Muscle layer of duodenum (tissue), 2 donors: ENCODE results near the gene DDX21.

Experiments used
- H3K27ac ChIP-seq: one replicate; pipeline ENCODE4 v1.7.0; 2013; ENCODE audit warnings: mild to moderate bottlenecking, low read length
- H3K27me3 ChIP-seq: one replicate; pipeline ENCODE4 v1.7.0; 2013; ENCODE audit warnings: low read depth, mild to moderate bottlenecking, control low read depth, low read length
- H3K36me3 ChIP-seq, 2 donors: one replicate each; pipeline ENCODE4 v1.7.0; 2013; ENCODE audit warnings: low read length in 2 of 2, control low read depth in 1 of 2, mild to moderate bottlenecking in 1 of 2; ENCODE audit not compliant: insufficient read depth in 2 of 2, control insufficient read depth in 1 of 2
- H3K4me1 ChIP-seq, 2 donors: one replicate each; pipeline ENCODE4 v1.7.0; 2013; ENCODE audit warnings: low read length in 2 of 2, mild to moderate bottlenecking in 2 of 2, control low read depth in 1 of 2, moderate library complexity in 1 of 2; ENCODE audit not compliant: insufficient read depth in 2 of 2, control insufficient read depth in 1 of 2
- H3K4me3 ChIP-seq, 2 donors: one replicate each; pipeline ENCODE4 v1.7.0; 2013; ENCODE audit warnings: low read length in 2 of 2, low read depth in 1 of 2, mild to moderate bottlenecking in 1 of 2
- H3K9me3 ChIP-seq, 2 donors: one replicate each; pipeline ENCODE4 v1.7.0; 2013; ENCODE audit warnings: low read length in 2 of 2, control low read depth in 1 of 2, mild to moderate bottlenecking in 1 of 2; ENCODE audit not compliant: control insufficient read depth in 1 of 2
- donor health status: healthy.

DDX21 gene

GRCh38 chr10:69014171-69014570 lies 58.2 kb downstream of the DDX21 start:
- Histone ChIP-seq H3K4me3 (no peak overlapping the region), H3K4me1 (no peaks in the 10 kb centered on the region), H3K9me3 (no peaks in the 10 kb centered on the region), H3K27me3 (no peaks in the 10 kb centered on the region), H3K27ac (no peak overlapping the region), H3K36me3 (peaks cover 26 to 68% of the 10 kb centered on the region in 2 donors)

DNA sequence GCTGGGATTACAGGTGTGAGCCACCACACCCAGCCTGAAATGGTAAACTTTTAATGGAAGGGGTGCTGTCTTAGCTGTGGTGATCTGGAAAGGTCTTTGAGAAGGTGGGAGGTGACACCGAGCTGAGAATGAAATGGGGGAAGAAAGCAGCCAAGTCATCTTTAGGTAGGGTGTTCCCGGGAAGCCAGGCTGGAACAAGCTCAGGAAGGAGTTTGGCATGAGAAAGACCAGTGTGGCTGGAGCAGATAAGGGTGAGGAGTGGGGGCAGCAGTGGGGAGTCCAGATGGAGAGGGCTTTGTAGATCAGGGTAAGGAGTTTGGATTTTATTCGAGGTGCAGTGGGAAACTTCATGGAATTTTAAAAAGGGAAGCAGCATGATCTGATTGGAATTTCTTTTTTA lies 62.6 kb downstream of the DDX21 start:
- no peak overlapping the region for H3K4me3 ChIP-seq
- no peaks in the 10 kb centered on the region for H3K27me3 ChIP-seq
- H3K27ac ChIP-seq: no peak overlapping the region
- peaks cover 12 to 44% of the 10 kb centered on the region in 2 donors for H3K36me3 ChIP-seq
- no peaks in the 10 kb centered on the region for H3K9me3 ChIP-seq
- no peaks in the 10 kb centered on the region for H3K4me1 ChIP-seq

GRCh38 chr10:69022611-69023010 lies 66.6 kb downstream of the DDX21 start:
- no peak overlapping the region for H3K27ac ChIP-seq
- no peak overlapping the region for H3K4me3 ChIP-seq
- no peaks in the 10 kb centered on the region for H3K27me3 ChIP-seq
- H3K36me3 ChIP-seq: peaks cover 0 to 10% of the 10 kb centered on the region in 2 donors
- no peaks in the 10 kb centered on the region for H3K9me3 ChIP-seq
- H3K4me1 ChIP-seq: no peaks in the 10 kb centered on the region

- H3K4me3 ChIP-seq: no peak overlapping the region
- H3K27me3 ChIP-seq: no peaks in the 10 kb centered on the region
- no peaks in the 10 kb centered on the region for H3K36me3 ChIP-seq
- H3K9me3 ChIP-seq: no peaks in the 10 kb centered on the region
- no peak overlapping the region for H3K27ac ChIP-seq
- H3K4me1 ChIP-seq: no peaks in the 10 kb centered on the region
These were observed 69.5 kb downstream of the DDX21 start for GRCh38 chr10:69025370-69025896.

- no peak overlapping the region for H3K27ac ChIP-seq
- no peaks in the 10 kb centered on the region for H3K4me1 ChIP-seq
- H3K9me3 ChIP-seq: no peaks in the 10 kb centered on the region
- H3K4me3 ChIP-seq: no peak overlapping the region
- H3K36me3 ChIP-seq: no peaks in the 10 kb centered on the region
- no peaks in the 10 kb centered on the region for H3K27me3 ChIP-seq
These were observed 77.3 kb downstream of the DDX21 start for GRCh38 chr10:69033256-69033655.
